ENCODE measurements around the gene IRF3.

Gene IRF3

GRCh38 chr19:49686503-49687088, 20.9 kb upstream of the IRF3 start:
- no peak for DNase-seq

DNA sequence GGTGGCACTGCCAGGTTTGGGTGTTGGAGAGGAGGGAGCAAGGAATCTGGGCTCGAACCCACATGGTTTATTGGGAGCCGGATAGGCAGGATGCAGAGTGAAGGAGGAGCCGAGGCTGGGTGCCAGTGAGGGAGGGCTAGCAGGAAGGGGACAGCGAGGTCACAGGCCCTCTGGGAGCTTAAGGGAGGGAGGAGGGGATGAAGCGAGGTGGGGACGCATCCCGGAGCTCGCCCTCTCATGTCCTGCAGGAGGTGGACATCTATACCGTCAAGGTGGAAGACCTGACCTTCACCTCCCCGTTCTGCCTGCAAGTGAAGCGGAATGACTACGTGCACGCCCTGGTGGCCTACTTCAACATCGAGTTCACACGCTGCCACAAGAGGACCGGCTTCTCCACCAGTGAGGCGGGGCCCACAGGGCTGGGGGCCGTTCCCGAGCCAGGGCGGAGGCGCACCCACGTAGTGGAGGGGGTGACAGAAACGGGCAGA, 20.2 kb upstream of the IRF3 start:
- DNase-seq, result no peak

DNA sequence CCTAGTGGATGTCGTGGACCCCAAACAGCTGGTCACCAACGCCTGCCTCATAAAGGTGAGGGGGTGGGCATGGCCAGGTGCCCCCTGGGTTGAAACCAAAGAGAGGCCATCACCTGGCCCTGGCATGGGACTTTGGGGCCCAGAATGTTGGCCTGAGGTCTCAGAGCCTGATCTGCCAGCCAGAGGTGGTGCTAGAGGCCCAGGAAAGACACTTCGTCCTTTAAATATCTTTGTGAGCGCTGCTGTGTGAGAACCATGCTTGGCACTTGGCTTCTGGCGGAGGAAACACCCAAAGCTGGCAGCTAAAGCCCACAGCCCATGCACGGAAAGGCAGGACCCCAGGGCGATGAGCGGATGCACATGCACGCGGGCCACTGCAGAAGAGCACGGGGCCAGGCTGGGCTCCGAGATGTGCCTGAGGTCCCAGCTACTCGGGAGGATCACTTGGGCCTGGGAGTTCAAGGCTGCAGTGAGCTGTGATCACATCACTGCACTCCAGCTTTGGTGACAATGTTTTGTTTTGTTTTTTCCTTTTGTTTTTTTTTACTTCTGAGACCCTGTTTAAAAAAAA, 19.4 kb upstream of the IRF3 start:
- DNase-seq, result no peak

DNA sequence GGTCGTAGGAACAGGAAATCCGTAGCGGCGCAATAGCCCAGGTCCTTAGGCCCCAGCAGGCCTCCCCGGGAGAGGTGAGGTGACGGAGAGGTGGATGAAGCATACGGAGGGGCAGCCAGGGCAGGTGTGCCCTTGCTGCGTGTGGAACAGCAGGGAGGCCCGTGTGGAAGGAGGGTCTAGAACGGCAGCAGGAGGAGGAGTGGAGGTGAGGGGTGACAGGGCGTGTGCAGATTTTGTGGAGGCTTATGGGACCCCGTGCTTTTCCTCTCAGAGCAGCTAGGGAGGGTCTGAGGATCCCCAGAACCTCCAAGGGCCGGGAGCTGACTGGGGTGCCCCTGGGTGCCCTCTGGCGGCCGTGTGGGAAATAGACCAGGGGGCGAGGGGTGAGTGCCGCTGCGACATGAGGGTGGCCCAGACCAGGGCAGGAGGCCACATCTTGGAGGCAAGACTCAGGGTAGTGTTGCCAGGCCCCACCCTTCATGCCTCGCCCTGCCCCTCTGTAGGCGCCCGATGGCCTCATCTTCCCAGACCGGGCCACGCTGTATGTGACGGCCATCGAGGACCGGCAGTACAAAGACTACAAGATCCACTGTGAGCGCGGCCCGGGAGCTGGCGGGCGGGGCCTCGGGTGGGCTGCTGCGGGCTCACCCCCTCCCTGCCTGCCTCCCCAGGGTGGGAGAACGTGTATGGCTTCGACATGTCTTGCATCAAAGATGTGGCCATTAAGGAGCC, 18.8 kb upstream of the IRF3 start:
- DNase-seq, result no peak

DNA sequence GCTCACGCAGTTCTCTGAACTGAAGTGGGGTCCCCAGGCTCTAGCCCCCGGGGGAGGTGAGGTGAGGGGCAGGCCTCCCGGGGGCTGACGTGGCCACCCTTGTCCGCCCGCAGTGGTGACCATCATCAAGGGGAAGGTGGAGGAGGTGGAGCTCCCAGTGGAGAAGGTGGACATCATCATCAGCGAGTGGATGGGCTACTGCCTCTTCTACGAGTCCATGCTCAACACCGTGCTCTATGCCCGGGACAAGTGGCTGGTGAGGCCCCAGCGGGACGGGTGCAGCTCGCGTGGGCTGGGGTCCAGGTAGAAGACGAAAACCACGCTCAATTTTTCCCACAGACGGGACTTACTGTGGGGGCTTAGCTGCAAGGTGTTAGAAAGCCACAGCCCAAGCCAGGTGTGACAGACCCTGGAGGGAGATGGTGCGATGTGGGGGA, 18.2 kb upstream of the IRF3 start:
- no peak for DNase-seq

DNA sequence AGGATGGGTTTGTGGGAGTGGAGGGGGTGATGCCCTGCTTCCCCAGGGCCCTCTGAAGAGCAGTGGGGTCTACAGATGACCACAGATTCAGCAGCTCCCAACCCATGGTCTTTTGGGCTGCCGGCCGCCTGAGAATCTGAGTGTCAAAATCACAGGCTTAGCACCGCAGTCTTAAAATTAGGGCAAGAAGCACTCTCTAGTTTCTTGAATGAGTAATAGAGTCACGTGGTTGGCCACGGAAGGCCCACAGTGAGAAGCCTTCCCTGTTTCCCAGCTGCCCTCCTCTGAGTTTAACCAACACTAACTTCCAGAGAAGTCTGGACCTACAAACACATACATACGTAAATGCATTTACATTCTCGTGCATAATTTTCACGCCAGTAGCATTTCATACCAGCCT, 16.6 kb upstream of the IRF3 start:
- no peak for DNase-seq

- no peak for DNase-seq
Observed at GRCh38 chr19:49681830-49682229, 16.2 kb upstream of the IRF3 start.

DNA sequence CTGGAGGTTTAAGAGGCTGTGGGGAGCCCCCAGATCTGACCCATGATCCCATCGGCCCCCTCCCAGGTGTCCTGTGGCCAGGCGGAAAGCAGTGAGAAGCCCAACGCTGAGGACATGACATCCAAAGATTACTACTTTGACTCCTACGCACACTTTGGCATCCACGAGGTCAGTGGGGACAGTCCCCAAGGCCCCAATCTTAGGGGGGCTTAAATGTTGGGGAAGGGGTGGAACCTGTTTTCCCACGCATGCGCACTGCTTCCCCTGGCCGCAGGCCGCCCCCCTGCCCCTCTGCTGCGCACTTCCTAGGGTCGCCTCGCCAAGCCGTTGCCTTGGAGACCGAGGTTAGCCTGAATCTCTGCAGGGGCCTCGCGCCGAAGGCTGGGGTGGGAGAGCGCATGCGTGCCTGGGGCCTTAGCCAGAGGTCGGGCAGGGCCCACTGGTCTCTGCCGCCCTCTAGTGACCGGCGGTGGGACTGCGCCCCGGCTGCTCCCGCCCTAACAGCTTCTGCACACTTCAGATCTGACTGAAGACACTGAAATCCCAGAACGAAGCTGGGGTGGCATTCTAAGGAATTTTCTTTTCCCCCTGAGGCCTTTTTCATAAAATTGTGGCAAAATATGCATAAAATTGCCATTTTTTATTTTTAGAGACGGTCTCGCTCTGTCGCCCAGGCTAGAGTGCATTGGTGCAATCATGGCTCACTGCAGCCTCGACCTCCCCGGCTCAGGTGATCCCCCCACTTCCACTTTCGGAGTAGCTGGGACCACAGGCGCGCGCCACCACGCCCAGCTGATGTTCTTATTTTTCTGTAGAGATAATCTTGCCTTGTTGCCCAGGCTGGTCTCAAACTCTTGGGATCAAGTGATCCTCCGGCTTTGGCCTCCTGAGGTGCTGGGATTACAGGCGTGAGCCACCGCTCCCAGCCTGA, 15.0 kb upstream of the IRF3 start:
- DNase-seq, result peak; percentile 58

- DNase-seq, result no peak
Observed at GRCh38 chr19:49679771-49680413, 14.2 kb upstream of the IRF3 start.

GRCh38 chr19:49678985-49679770, 13.5 kb upstream of the IRF3 start:
- DNase-seq, result no peak

DNA sequence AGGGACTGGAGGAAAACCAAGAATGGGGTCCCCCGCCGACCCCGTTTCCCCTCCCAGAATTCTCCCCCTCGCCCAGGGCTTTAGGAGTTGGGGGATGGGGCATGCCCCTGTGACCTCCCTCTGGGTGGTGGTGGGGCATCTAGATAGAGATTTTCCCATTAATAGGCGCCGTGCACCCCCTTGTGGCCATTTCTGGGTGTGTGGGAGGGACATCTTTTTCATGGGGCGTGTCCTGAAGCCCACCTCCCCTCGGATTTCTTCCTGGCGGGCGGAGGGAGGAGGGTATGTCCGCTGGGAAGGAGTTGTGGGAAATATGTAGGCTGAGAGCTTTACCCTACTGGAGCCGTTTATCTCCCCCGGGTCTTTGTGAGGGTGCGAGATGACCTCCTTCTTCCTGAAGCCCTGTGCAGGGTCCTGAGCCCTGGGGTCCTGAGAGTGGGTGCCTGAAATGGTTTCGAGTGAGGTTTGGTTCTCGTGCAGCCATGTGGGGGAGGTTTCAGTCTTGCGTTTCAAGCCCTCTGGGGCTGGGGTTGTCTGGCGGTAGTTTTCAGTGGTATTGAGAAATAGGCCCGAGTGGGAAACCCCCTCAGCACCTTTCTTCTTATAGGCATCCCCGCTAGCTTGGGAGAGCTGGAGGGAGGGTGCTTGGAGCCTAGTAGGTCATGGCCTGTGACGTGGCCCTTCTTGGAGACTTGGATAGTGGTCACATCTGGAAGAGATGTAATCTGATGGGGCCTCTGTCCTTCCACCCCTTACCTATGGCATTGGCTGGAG, 12.4 kb upstream of the IRF3 start:
- peak; percentile 13 for DNase-seq

GRCh38 chr19:49677231-49677900, 11.7 kb upstream of the IRF3 start, which contains the start of gene PRMT1:
TSS of gene PRMT1 (plus strand) at chr19:49677271. CDS start at chr19:49677281, 10 bp downstream.
- no peak for DNase-seq

- DNase-seq, result peak; percentile 98
Observed at GRCh38 chr19:49676784-49677230, 11.2 kb upstream of the IRF3 start.

- peak; percentile 70 for DNase-seq
Observed at GRCh38 chr19:49676136-49676783, 10.6 kb upstream of the IRF3 start.

DNA sequence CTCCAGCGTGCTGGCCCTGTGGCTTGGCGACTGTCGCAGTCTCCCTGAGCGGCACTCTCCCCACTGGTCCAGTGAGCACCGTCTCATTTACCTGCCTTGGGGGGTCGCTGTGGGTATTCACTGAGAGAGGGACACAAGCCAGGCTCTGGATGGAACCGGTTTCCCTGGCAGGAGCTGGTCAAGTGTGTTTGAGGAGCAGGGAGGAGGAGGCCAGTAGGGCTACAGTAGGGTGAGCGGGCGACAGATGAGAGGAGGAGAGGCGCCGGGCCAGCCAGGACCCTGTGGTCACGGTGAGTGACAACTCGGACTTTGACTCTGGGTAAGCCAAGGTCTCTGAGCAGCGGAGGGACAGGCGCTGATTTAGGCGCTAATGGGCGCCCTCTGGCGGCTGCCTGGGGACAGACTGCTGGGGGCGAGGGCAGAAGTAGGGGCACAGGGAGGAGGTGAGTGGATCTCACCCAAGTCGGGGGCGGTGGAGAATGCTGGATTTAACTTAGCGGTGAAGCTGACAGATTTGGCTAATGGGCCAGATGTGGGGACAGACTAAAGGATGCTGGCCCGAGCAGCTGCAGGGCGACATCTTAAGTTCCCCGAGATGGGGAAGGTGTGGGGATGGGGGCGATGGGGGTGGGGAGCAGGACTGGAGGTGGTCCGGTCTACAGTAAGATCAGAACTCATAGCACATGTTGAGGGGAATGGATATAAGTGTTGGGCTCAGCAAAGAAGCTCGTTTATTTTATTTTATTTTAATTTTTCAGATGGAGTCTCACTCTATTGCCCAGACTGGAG, 6.7 kb upstream of the IRF3 start:
- DNase-seq, result no peak

- DNase-seq, result no peak
Observed at GRCh38 chr19:49669516-49669915, 3.9 kb upstream of the IRF3 start.

- DNase-seq, result no peak
Observed at GRCh38 chr19:49667473-49667872, 1.8 kb upstream of the IRF3 start.

GRCh38 chr19:49666120-49666444, 425 bp upstream of the IRF3 start:
- DNase-seq, result no peak

DNA sequence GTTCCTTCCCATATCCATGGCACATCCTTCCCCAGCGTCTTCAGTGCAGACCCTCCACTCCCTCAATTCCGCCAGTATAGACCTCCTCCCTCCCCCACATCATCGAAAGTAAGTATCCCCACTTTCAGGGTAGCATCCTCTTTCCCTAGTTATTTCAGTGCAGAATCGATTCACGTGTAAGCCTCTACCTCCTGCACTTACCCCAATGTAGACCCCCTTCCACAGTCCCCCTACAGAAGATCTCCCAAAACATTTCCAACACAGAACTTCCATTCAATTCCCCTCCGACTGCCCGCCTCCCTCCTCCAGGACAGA, 664 bp downstream of the IRF3 start:
- DNase-seq, result no peak

Data from GF-D8 (cell line).